HCT116 (cell line): ENCODE data around the gene CXCL10. TPM values are rescaled to one million over a fixed set of nuclear protein-coding genes. Genes with fewer than 3 reads are reported as not detected.

ENCODE experiments used
- ATAC-seq: fragments of 200-7000 bp; cut with Tn5 transposase; 2 replicates; pipeline ENCODE4 v1.9.1; 2020; ENCODE audit warnings: mild to moderate bottlenecking, moderate library complexity
- BruUV-seq: library from RNA; stranded (reverse); fragments of 400-500 nt; replicated peaks from 2 replicates; lab custom pipeline; 2021; lab: Mats Ljungman, UMichigan
- CTCF ChIA-PET: fragments of 300-600 bp; sonication (Branson Sonifier 250); formaldehyde crosslinking; loops from one replicate; lab custom pipeline; 2021; ENCODE audit warnings: antibody characterized with exemption; lab: Charles Lee
- POLR2A ChIA-PET: fragments of 300-600, 350-600 bp; sonication (Branson Sonifier 250); formaldehyde crosslinking; loops from one replicate; lab custom pipeline; 2021; ENCODE audit warnings: antibody characterized with exemption; lab: Charles Lee
- RAD21 ChIA-PET, 2 experiments: fragments of 300-600 bp; sonication (Branson Sonifier 250); formaldehyde crosslinking; loops; one replicate each; lab custom pipeline; 2023; ENCODE audit warnings: low total read pairs in 2 of 2; ENCODE audit not compliant: uncharacterized antibody in 2 of 2, unreplicated experiment in 2 of 2, low non-redundant PET in 1 of 2; lab: Charles Lee
- DNase-seq: peaks from one replicate; pipeline ENCODE4 v3.0.0-alpha.2; 2010; ENCODE audit warnings: low read depth, low spot score
- H2AFZ ChIP-seq: fragments of 200-600 bp; shearing (Covaris generic), sonication (generic); 2 replicates; pipeline ENCODE4 v1.6.1; 2017; ENCODE audit warnings: low read depth, mixed run types, mixed read lengths, antibody characterized with exemption, low read length; ENCODE audit not compliant: poor library complexity, severe bottlenecking
- H3K27ac ChIP-seq: 2 replicates; pipeline ENCODE4 v1.5.1; 2012; ENCODE audit warnings: low read depth, low read length
- H3K27me3 ChIP-seq: fragments of 200-600 bp; sonication (generic); 2 replicates; pipeline ENCODE4 v1.6.1; 2016; ENCODE audit warnings: mixed run types, low read length, mixed read lengths; ENCODE audit not compliant: insufficient read depth
- H3K36me3 ChIP-seq, 2 experiments: fragments of 200-500 bp in 1 of 2; fragments of 200-600 bp in 1 of 2; sonication (Bioruptor generic) in 1 of 2; sonication (generic) in 1 of 2; 2 replicates each; pipeline versions ENCODE4 v1.5.1 to v1.6.1; 2014 to 2016; ENCODE audit warnings: low read length in 2 of 2, inconsistent platforms in 1 of 2, mixed read lengths in 1 of 2, mixed run types in 1 of 2; ENCODE audit not compliant: insufficient read depth in 2 of 2, control insufficient read depth in 1 of 2
- H3K4me1 ChIP-seq, 2 experiments: fragments of 200-600 bp in 1 of 2; sonication (generic) in 1 of 2; 2 replicates each; pipeline versions ENCODE4 v1.5.1 to v1.6.1; 2012 to 2017; ENCODE audit warnings: low read length in 2 of 2, inconsistent platforms in 1 of 2, mild to moderate bottlenecking in 1 of 2, mixed read lengths in 1 of 2, mixed run types in 1 of 2, moderate library complexity in 1 of 2; ENCODE audit not compliant: insufficient read depth in 2 of 2, control insufficient read depth in 1 of 2
- H3K4me2 ChIP-seq: fragments of 200-600 bp; sonication (generic); 2 replicates; pipeline ENCODE4 v1.6.1; 2017; ENCODE audit warnings: mixed run types, low read length, mixed read lengths
- H3K4me3 ChIP-seq, 2 experiments: fragments of 200-600 bp in 1 of 2; sonication (generic) in 1 of 2; replicated peaks in 1 of 2; 2 replicates each; pipeline ENCODE4 v1.5.1; 2011 to 2016; ENCODE audit warnings: low read length in 2 of 2, control low read depth in 1 of 2, low read depth in 1 of 2, mild to moderate bottlenecking in 1 of 2, mixed read lengths in 1 of 2, mixed run types in 1 of 2
- H3K79me2 ChIP-seq: fragments of 200-600 bp; sonication (generic); 2 replicates; pipeline ENCODE4 v1.6.1; 2017; ENCODE audit warnings: mild to moderate bottlenecking, mixed run types, low read length, moderate library complexity, mixed read lengths; ENCODE audit not compliant: insufficient read depth
- H3K9ac ChIP-seq: fragments of 200-600 bp; sonication (generic); 2 replicates; pipeline ENCODE4 v1.6.1; 2016; ENCODE audit warnings: low read length, mixed read lengths
- H3K9me2 ChIP-seq: fragments of 200-600 bp; sonication (generic), shearing (Covaris generic); 2 replicates; pipeline ENCODE4 v1.6.1; 2017; ENCODE audit warnings: mixed run types, mild to moderate bottlenecking, moderate library complexity; ENCODE audit not compliant: insufficient read depth
- H3K9me3 ChIP-seq, 2 experiments: fragments of 200-500 bp in 1 of 2; fragments of 200-600 bp in 1 of 2; sonication (Bioruptor generic) in 1 of 2; sonication (generic) in 1 of 2; 2 replicates each; pipeline ENCODE4 v1.6.1; 2014 to 2017; ENCODE audit warnings: low read length in 2 of 2, mixed read lengths in 2 of 2, inconsistent platforms in 1 of 2, low read depth in 1 of 2, mild to moderate bottlenecking in 1 of 2, mixed run types in 1 of 2, moderate library complexity in 1 of 2; ENCODE audit not compliant: control insufficient read depth in 1 of 2, insufficient read depth in 1 of 2
- H4K20me1 ChIP-seq: fragments of 200-600 bp; sonication (generic), shearing (Covaris generic); 2 replicates; pipeline ENCODE4 v1.6.1; 2017; ENCODE audit warnings: mixed run types, mild to moderate bottlenecking, moderate library complexity; ENCODE audit not compliant: insufficient read depth
- EGR1 ChIP-seq: IDR thresholded peaks from 2 replicates; pipeline ENCODE4 v1.6.1; 2012; ENCODE audit warnings: low read depth
- ELF1 ChIP-seq: IDR thresholded peaks from 2 replicates; pipeline ENCODE4 v1.6.1; 2012; ENCODE audit warnings: low read depth, borderline replicate concordance
- EZH2 ChIP-seq: fragments of 200-600 bp; sonication (generic); IDR thresholded peaks from 2 replicates; pipeline ENCODE4 v1.6.1; 2017; ENCODE audit warnings: antibody characterized with exemption, mixed run types
- EZH2phosphoT487 ChIP-seq: fragments of 200-600 bp; IDR thresholded peaks from 2 replicates; pipeline ENCODE4 v1.6.1; 2018; ENCODE audit warnings: antibody characterized with exemption, borderline replicate concordance
- FOSL1 ChIP-seq: IDR thresholded peaks from 2 replicates; pipeline ENCODE4 v1.6.1; 2012; ENCODE audit warnings: low read depth
- JUND ChIP-seq: IDR thresholded peaks from 2 replicates; pipeline ENCODE4 v1.6.1; 2012
- POLR2A ChIP-seq: IDR thresholded peaks from 2 replicates; pipeline ENCODE4 v1.7.0; 2011; ENCODE audit warnings: borderline replicate concordance; ENCODE audit not compliant: insufficient read depth, insufficient read length; ENCODE audit errors: extremely low read depth
- POLR2AphosphoS5 ChIP-seq: IDR thresholded peaks from 2 replicates; pipeline ENCODE4 v1.6.1; 2011; ENCODE audit warnings: mild to moderate bottlenecking, low read depth, low read length, moderate library complexity
- SP1 ChIP-seq: IDR thresholded peaks from 2 replicates; pipeline ENCODE4 v1.6.1; 2012; ENCODE audit warnings: low read depth
- SRF ChIP-seq: IDR thresholded peaks from 2 replicates; pipeline ENCODE4 v1.6.1; 2012; ENCODE audit warnings: low read depth
- TCF7L2 ChIP-seq: IDR thresholded peaks from 2 replicates; pipeline ENCODE4 v1.7.0; 2011; ENCODE audit warnings: borderline replicate concordance, inconsistent platforms; ENCODE audit not compliant: insufficient read depth, insufficient read length; ENCODE audit errors: extremely low read depth
- YY1 ChIP-seq: IDR thresholded peaks from 2 replicates; pipeline ENCODE4 v1.6.1; 2011; ENCODE audit warnings: low read length, low read depth, moderate library complexity, mild to moderate bottlenecking; ENCODE audit not compliant: insufficient replicate concordance; ENCODE audit errors: extremely low read depth
- ZFX ChIP-seq: fragments of 450-650 bp; IDR thresholded peaks from 2 replicates; pipeline ENCODE4 v1.6.1; 2017
- ZNF274 ChIP-seq: fragments of 200-500 bp; sonication (Bioruptor generic); IDR thresholded peaks from 2 replicates; pipeline ENCODE4 v1.6.1; 2014; ENCODE audit warnings: mild to moderate bottlenecking, low read depth, low read length, inconsistent platforms
- intact Hi-C: fragments of 100-400 bp; cut with micrococcal nuclease; formaldehyde crosslinking; loops from 2 replicates; pipeline ENCODE4 v1.10.0; 2022
- total RNA-seq: library from RNA; stranded (reverse); gene quantifications from one replicate; pipeline ENCODE4 v1.2.1, GENCODE V29; 2021; ENCODE audit not compliant: unreplicated experiment
- TF ChIP-seq, protein P1 (sequence below): IDR thresholded peaks from 2 replicates; pipeline ENCODE4 v1.6.1; 2011; ENCODE audit warnings: mild to moderate bottlenecking, low read length, moderate library complexity; ENCODE audit not compliant: insufficient replicate concordance; ENCODE audit errors: extremely low read depth
- TF ChIP-seq, protein P2 (sequence below): IDR thresholded peaks from 2 replicates; pipeline ENCODE4 v1.6.1; 2012

Gene CXCL10
- total RNA-seq, 1 experiment from 2014 or later = not detected

DNA sequence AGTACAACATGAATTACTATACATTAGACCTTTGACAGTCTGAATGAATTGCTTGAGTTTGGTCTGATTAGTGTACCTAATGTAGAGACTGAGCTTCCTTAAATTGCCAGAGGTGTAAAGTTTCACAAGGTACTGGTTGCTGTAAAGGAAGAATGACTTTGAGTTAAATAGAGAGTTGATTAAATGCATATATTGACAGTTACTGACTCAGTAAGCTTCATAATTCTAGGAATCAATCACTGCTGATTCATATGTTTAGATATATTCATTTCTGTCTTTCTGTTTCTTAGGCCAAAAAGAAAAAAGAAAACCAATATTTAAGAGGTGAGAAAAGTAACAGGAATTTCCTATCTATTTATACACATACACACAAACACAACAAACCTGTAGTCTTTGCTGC is 35.0 kb upstream of the CXCL10 start:
- H3K36me3 ChIP-seq = no peaks in the 10 kb centered on the region
- ATAC-seq (no peak), DNase-seq (no peak)
- no peak overlapping the region for H3K4me3 ChIP-seq
- no TSS peak for BruUV-seq
- H3K27me3 ChIP-seq = peaks cover 19% of the 10 kb centered on the region; the same call in 1 of the 2 replicates
- H3K79me2 ChIP-seq = no peaks in the 10 kb centered on the region
- no peaks in the 10 kb centered on the region for H3K9me2 ChIP-seq
- H3K4me1 ChIP-seq = no peaks in the 10 kb centered on the region
- no peak for TF ChIP-seq SP1
- TF ChIP-seq ZFX = no peak
- no peak for TF ChIP-seq POLR2AphosphoS5
- no peak for TF ChIP-seq ZNF274
- no peak for TF ChIP-seq SRF
- TF ChIP-seq, protein P1, sequence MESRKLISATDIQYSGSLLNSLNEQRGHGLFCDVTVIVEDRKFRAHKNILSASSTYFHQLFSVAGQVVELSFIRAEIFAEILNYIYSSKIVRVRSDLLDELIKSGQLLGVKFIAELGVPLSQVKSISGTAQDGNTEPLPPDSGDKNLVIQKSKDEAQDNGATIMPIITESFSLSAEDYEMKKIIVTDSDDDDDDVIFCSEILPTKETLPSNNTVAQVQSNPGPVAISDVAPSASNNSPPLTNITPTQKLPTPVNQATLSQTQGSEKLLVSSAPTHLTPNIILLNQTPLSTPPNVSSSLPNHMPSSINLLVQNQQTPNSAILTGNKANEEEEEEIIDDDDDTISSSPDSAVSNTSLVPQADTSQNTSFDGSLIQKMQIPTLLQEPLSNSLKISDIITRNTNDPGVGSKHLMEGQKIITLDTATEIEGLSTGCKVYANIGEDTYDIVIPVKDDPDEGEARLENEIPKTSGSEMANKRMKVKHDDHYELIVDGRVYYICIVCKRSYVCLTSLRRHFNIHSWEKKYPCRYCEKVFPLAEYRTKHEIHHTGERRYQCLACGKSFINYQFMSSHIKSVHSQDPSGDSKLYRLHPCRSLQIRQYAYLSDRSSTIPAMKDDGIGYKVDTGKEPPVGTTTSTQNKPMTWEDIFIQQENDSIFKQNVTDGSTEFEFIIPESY = no peak
- no peak for TF ChIP-seq EZH2
- no peak for TF ChIP-seq YY1
- no peak for TF ChIP-seq JUND
- no peak for TF ChIP-seq ELF1
- TF ChIP-seq, protein P2, sequence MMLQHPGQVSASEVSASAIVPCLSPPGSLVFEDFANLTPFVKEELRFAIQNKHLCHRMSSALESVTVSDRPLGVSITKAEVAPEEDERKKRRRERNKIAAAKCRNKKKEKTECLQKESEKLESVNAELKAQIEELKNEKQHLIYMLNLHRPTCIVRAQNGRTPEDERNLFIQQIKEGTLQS = no peak
- no peak for TF ChIP-seq POLR2A
- TF ChIP-seq TCF7L2 = no peak
- TF ChIP-seq EZH2phosphoT487 = no peak
- no peak for TF ChIP-seq FOSL1
- TF ChIP-seq EGR1 = no peak
- TF ChIP-seq, all 23 proteins: peak for 0
- ChIA-PET CTCF (interaction anchor here (1.7 to 2.0 kb wide), 2 partner anchors 28 to 62 kb away, joined by 4 to 6 read pairs; no protein-coding TSS in a partner anchor), RAD21 (no interaction called here), POLR2A (no interaction called here)
- no peak overlapping the region for H3K4me2 ChIP-seq
- no peak overlapping the region for H2AFZ ChIP-seq
- no peaks in the 10 kb centered on the region for H4K20me1 ChIP-seq
- intact Hi-C loops = no loop called here
- no peak overlapping the region for H3K27ac ChIP-seq
- no peaks in the 10 kb centered on the region for H3K9me3 ChIP-seq
- no peak overlapping the region for H3K9ac ChIP-seq
